Breast epithelium (tissue), 4 donors: ENCODE results near the gene HCFC1. TPM values are rescaled to one million over a fixed set of nuclear protein-coding genes. Genes with fewer than 3 reads are reported as not detected.

ENCODE experiments used
- DNase-seq, 2 donors: peaks; one replicate each; pipeline ENCODE4 v3.0.0-alpha.2; 2019; ENCODE audit warnings: low spot score in 2 of 2
- H3K27ac ChIP-seq, 2 donors: fragments of 200-600 bp; sonication (generic) in 1 of 2; one replicate each; pipeline ENCODE4 v1.5.1; 2016 to 2019; ENCODE audit warnings: mild to moderate bottlenecking in 1 of 2
- H3K27me3 ChIP-seq, 2 donors: fragments of 200-600 bp; sonication (generic) in 1 of 2; one replicate each; pipeline versions ENCODE4 v1.5.1 to v1.6.0; 2017 to 2019; ENCODE audit warnings: control low read depth in 1 of 2, mild to moderate bottlenecking in 1 of 2
- H3K36me3 ChIP-seq: fragments of 200-600 bp; one replicate; pipeline ENCODE4 v1.5.1; 2019
- H3K4me1 ChIP-seq, 2 donors: fragments of 200-600 bp; sonication (generic); one replicate each; pipeline ENCODE4 v1.5.1; 2016 to 2019; ENCODE audit warnings: control low read depth in 1 of 2
- H3K4me3 ChIP-seq, 3 donors: fragments of 200-600 bp; sonication (generic); 1 replicate in 2 of 3; 2 replicates in 1 of 3; pipeline ENCODE4 v1.5.1; 2016 to 2019; ENCODE audit warnings: mild to moderate bottlenecking in 3 of 3, moderate library complexity in 2 of 3
- H3K9me3 ChIP-seq, 2 donors: fragments of 200-600 bp; sonication (generic) in 1 of 2; one replicate each; pipeline ENCODE4 v1.5.1; 2016 to 2019; ENCODE audit warnings: control low read depth in 1 of 2
- CTCF ChIP-seq, 3 donors: fragments of 450-650 bp; IDR thresholded peaks; one replicate each; pipeline ENCODE4 v1.5.1; 2016 to 2017; ENCODE audit warnings: antibody characterized with exemption in 3 of 3, mild to moderate bottlenecking in 3 of 3, moderate library complexity in 3 of 3
- POLR2A ChIP-seq: fragments of 450-650 bp; IDR thresholded peaks from one replicate; pipeline ENCODE4 v1.6.1; 2016; ENCODE audit warnings: antibody characterized with exemption, mild to moderate bottlenecking, moderate library complexity
- POLR2AphosphoS5 ChIP-seq, 3 donors: sonication (generic); formaldehyde crosslinking; IDR thresholded peaks; one replicate each; pipeline ENCODE4 v1.6.1; 2017; ENCODE audit warnings: antibody characterized with exemption in 3 of 3
- intact Hi-C: fragments of 100-400 bp; cut with DNase I; formaldehyde crosslinking; loops from one replicate; pipeline ENCODE4 v1.15.1; 2023; ENCODE audit warnings: low total_unique reads
- total RNA-seq, 3 donors: library from RNA; depleted of rRNA; stranded (reverse); fragments of >200 nt; gene quantifications; one replicate each; pipeline ENCODE4 v1.1.0, GENCODE V29; 2016

The HCFC1 gene
- total RNA-seq, 3 donors from 2014 or later = 20.2 to 23.0 (median 22.6) TPM

GRCh38 chrX:153969904-153970356, 1.7 kb downstream of the HCFC1 start:
- Histone ChIP-seq H3K27ac (peak overlapping the region; percentile 99 to 100), H3K27me3 (peaks cover 0 to 24% of the 10 kb centered on the region in 2 donors), H3K9me3 (no peaks in the 10 kb centered on the region), H3K36me3 (no peaks in the 10 kb centered on the region), H3K4me1 (peaks cover 0 to 15% of the 10 kb centered on the region in 2 donors), H3K4me3 (peak overlapping the region; percentile 73 to 91 (median 82))
- intact Hi-C loops = no loop called here
- no peak for TF ChIP-seq CTCF (IDR thresholded peaks at IDR 0.05)
- TF ChIP-seq POLR2A = no peak
- no peak for TF ChIP-seq POLR2AphosphoS5 (IDR thresholded peaks at IDR 0.05)
- no peak for DNase-seq

GRCh38 chrX:153969125-153969903, 2.3 kb downstream of the HCFC1 start:
- H3K9me3 ChIP-seq = no peaks in the 10 kb centered on the region
- H3K4me3 ChIP-seq = peak overlapping the region; percentile 73 to 91 (median 82)
- no peak for DNase-seq
- peaks cover 0 to 24% of the 10 kb centered on the region in 2 donors for H3K27me3 ChIP-seq
- TF ChIP-seq POLR2AphosphoS5 (IDR thresholded peaks at IDR 0.05) (no peak), POLR2A (no peak), CTCF (IDR thresholded peaks at IDR 0.05) (no peak)
- intact Hi-C loops = no loop called here
- no peaks in the 10 kb centered on the region for H3K36me3 ChIP-seq
- peaks cover 0 to 15% of the 10 kb centered on the region in 2 donors for H3K4me1 ChIP-seq
- H3K27ac ChIP-seq = peak overlapping the region in 1 of 2 donors; percentile 100

GRCh38 chrX:153968754-153969124, 2.9 kb downstream of the HCFC1 start:
- intact Hi-C loops = no loop called here
- DNase-seq = no peak
- no peaks in the 10 kb centered on the region for H3K9me3 ChIP-seq
- H3K27ac ChIP-seq = peak overlapping the region in 1 of 2 donors; percentile 100
- H3K4me3 ChIP-seq = peak overlapping the region; percentile 73 to 91 (median 82)
- H3K4me1 ChIP-seq = peaks cover 0 to 10% of the 10 kb centered on the region in 2 donors
- H3K27me3 ChIP-seq = peaks cover 0 to 24% of the 10 kb centered on the region in 2 donors
- TF ChIP-seq POLR2A = no peak
- H3K36me3 ChIP-seq = no peaks in the 10 kb centered on the region

GRCh38 chrX:153968255-153968654, 3.4 kb downstream of the HCFC1 start:
- TF ChIP-seq POLR2AphosphoS5 (IDR thresholded peaks at IDR 0.05) (no peak), POLR2A (no peak), CTCF (IDR thresholded peaks at IDR 0.05) (no peak)
- Histone ChIP-seq H3K4me3 (peak overlapping the region in 2 of 3 donors; percentile 82 to 91), H3K36me3 (no peaks in the 10 kb centered on the region), H3K9me3 (no peaks in the 10 kb centered on the region), H3K4me1 (peaks cover 0 to 6% of the 10 kb centered on the region in 2 donors), H3K27me3 (peaks cover 0 to 24% of the 10 kb centered on the region in 2 donors), H3K27ac (peak overlapping the region; percentile 26 to 100)
- no peak for DNase-seq
- intact Hi-C loops = no loop called here

GRCh38 chrX:153967536-153968224, 3.9 kb downstream of the HCFC1 start:
- H3K4me1 ChIP-seq = peaks cover 0 to 6% of the 10 kb centered on the region in 2 donors
- no peak for TF ChIP-seq POLR2A
- peak overlapping the region; percentile 26 to 100 for H3K27ac ChIP-seq
- no peak for DNase-seq
- peaks cover 0 to 24% of the 10 kb centered on the region in 2 donors for H3K27me3 ChIP-seq
- H3K9me3 ChIP-seq = no peaks in the 10 kb centered on the region
- peak overlapping the region in 1 of 3 donors; percentile 91 for H3K4me3 ChIP-seq
- intact Hi-C loops = no loop called here
- H3K36me3 ChIP-seq = no peaks in the 10 kb centered on the region
